GDM1 (cell line): Measurements from ENCODE around the gene ARMC5.
A peak's percentile ranks its signal among the peaks of the same experiment; 100 is the strongest.

Experiments used
- DNase-seq: peaks from one replicate; lab custom pipeline; 2025; lab: John Stamatoyannopoulos, UW

ARMC5 gene

DNA sequence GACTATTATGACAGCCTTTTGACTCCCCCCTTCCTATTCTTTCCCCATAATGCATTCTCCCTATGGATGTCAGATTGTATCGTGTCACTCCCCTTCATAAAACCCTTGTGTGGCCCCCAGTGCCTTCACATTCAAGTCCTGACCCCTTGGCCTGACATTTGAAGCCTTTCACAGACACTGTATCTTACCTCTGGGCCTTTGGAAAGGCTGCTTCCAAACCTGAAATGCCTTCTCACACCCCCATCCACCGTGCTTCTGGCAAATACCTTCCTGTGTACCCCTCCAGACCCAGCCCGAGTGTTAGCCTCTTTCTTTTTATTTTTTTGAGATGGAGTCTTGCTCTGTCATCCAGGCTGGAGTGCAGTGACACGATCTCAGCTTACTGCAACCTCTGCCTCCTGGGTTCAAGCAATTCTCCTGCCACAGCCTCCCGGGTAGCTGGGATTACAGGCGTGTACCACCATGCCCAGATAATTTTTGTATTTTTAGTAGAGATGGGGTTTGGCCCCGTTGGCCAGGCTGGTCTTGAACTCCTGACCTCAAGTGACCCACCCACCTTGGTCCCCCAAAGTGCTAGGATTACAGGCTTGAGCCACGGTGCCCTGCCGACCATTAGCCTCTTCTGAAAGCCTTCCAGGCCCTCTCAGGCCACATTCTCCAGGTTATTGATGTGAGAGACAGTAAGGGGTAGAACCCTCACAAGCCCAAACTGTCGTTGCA lies 2.1 kb downstream of the ARMC5 start:
- DNase-seq, result no peak

DNA sequence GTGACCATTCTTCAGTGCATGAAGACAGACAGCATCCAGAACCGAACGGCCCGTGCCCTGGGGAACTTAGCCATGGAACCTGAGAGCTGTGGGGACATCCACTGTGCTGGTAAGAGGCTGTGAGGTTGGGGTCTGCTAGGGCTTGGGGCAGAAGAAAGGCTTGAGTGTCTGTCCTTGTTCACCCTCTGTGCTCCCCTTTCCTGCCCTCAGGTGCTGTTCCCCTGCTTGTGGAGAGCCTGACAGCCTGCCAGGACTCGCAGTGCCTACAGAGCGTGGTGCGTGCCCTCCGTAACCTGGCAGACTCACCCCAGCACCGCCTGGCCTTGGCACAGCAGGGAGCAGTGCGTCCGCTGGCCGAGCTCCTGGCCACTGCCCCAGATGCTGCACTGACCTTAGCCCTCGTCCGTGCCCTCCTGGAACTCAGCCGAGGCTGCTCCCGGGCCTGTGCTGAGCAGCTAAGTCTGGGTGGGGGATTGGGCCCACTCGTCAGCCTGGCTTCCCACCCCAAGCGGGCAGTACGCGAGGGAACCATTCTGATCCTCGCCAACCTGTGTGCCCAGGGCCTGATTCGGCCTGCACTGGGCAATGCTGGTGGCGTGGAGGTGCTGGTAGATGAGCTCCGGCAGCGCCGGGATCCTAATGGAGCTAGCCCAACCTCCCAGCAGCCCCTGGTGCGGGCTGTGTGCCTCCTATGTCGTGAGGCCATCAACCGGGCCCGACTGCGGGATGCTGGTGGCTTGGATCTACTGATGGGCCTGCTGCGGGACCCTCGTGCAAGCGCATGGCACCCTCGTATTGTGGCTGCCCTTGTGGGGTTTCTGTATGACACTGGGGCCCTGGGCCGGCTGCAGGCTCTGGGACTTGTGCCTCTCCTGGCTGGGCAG lies 2.9 kb downstream of the ARMC5 start:
- no peak for DNase-seq

DNA sequence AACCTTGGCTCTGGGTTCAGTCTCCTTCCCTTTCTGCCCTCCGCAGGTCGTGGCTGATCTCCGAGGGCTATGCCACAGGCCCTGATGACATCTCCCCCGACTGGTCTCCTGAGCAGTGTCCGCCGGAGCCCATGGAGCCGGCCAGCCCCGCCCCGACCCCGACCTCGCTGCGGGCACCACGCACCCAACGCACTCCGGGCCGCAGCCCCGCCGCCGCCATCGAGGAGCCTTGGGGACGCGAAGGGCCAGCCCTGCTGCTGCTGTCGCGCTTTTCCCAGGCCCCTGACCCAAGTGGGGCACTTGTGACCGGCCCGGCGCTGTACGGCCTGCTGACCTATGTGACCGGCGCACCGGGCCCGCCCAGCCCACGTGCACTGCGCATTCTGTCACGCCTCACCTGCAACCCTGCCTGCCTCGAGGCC lies 5.1 kb downstream of the ARMC5 start:
- no peak for DNase-seq

DNA sequence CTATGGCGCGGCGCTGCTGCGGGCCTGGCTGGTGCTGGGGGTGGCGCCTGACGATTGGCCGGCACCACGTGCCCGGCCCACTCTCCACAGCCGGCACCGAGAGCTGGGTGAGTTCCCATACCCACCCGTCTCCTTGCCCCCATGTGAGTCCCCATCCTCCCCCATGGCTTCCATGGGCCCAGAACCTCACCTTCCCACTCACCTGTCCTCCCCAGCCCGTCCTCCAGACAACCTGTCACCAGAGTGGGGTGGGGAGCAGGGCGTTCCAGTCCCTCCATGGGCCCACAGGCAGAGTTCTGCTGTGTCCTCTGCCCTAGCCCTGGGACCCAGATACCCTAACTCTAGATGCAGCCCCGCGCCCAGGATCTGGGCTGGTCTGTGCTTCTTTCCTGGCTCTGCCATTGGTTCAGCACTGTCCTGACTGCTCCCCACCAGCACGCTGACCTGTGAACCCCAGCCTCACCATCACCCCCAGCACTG lies 5.5 kb downstream of the ARMC5 start:
- no peak for DNase-seq

DNA sequence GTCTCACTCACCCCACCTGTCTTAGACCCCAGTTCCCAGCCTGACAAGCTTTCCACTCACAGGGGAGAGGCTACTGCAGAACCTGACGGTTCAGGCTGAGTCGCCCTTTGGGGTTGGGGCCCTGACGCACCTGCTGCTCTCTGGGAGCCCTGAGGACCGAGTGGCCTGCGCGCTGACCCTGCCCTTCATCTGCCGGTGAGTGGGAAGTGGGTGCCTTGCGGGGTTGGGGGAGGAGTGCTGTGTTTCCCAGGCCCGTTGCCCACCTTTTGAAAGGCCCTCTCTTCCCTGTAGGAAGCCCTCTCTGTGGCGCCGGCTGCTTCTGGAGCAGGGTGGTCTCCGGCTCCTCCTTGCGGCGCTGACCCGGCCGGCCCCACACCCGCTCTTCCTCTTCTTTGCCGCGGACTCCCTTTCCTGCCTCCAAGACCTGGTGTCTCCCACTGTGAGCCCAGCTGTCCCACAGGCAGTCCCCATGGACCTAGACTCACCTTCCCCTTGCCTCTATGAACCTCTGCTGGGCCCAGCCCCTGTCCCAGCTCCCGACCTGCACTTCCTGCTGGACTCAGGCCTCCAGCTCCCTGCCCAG lies 6.6 kb downstream of the ARMC5 start:
- DNase-seq, result no peak

DNA sequence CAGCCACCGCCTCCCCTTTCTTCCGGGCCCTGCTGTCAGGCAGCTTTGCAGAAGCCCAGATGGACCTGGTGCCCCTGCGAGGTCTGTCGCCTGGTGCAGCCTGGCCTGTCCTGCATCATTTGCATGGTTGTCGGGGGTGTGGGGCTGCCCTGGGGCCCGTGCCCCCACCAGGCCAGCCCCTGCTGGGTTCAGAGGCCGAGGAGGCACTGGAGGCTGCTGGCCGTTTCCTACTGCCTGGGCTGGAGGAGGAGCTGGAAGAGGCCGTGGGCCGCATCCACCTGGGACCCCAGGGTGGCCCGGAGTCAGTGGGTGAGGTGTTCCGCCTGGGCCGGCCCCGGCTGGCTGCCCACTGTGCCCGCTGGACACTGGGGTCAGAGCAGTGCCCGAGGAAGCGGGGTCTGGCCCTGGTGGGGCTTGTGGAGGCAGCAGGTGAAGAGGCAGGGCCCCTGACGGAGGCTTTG lies 7.1 kb downstream of the ARMC5 start:
- no peak for DNase-seq

DNA sequence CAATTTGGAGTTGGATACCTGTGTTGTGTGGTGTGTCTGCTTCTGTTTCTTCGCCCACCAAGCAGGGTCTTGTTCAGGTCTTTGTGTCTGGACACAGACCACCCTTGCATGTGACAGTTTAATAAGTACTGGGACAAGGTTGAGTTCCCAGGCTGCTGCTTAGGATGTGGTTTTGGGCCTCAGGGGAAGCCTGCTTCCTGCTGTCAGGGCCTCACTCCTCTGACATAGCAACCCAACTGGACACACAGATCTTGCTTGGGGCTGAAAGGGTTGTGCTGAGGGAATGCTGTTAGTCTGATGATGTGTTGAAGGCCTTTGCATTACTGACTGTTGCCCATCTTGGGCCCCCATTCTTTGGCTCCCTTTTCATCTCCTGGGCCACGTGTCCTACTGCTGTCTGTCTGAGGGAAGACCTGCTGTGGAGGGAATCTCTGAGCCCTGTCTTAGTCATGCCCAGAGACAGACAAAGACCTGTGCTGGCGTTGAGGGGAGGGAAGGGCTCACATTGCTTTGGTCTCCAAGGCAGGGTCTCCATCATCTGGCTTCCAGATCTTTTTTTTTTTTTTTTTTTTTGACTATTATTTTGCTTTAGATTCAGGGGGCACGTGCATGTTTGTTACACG lies 8.0 kb downstream of the ARMC5 start:
- DNase-seq, result peak; percentile 70

DNA sequence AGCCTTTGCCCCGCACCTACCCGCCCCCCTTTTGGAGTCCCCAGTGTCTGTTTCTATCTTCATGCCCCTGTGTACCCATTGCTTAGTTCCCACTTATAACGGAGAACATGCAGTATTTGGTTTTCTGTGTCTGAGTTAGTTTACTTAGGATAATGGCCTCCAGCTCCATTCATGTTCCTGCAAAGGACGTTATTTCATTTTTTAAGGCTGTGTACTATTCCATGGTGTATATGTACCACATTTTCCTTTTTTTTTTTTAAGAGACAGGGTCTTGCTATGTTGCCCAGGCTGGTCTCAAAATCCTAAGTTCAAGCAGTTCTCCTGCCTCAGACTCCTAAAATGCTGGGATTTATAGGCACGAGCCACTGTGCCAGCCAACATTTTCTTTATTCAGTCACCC lies 8.6 kb downstream of the ARMC5 start:
- DNase-seq, result no peak

DNA sequence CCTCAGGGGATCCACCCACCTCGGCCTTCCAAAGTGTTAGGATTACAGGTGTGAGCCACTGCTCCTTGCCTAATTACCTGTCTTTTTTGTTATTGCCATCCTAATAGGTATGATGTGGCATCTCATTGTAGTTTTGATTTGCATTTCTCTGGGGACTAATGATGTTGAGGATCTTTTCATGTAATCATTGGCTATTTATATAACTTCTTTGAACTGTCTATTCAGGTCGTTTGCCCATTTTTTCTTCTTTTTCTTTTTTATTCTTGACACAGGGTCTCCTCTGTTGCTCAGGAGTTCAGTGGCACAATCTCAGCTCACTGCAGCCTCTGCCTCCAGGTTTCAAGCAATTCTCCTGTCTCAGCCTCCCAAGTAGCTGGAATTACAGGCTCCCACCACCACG lies 11.3 kb downstream of the ARMC5 start:
- DNase-seq, result no peak

DNA sequence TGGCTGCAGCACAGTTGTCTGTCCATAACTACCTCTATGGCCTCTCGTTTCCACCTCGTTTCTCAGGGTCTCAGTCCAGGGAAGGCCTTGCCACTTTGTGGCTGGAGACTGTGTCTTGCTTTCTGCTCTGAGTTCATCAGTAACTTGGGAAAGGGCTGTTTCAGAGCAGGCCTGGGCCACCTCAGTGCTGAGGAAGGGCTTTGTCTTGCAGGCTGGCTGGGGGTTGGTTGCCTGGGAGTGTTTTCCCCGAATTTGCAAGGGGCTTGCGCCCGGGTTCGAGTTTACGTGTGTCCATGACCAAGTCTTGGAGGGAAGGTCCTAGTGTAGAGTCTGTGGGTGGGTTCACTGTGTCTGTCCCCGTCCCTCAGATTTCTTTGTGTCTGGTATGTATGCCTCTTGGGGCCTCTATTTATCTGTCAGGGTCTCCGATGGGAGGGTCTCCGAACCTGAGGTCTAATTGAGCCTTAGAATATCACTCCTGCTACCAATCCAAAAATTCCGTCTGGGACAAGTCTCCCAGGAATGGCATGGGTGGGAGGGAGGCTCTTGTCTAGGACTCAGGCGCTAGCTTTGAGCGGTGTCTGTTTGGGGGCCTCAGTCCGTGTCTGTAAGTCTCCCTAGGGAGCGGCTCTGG lies 12.1 kb downstream of the ARMC5 start:
- no peak for DNase-seq

DNA sequence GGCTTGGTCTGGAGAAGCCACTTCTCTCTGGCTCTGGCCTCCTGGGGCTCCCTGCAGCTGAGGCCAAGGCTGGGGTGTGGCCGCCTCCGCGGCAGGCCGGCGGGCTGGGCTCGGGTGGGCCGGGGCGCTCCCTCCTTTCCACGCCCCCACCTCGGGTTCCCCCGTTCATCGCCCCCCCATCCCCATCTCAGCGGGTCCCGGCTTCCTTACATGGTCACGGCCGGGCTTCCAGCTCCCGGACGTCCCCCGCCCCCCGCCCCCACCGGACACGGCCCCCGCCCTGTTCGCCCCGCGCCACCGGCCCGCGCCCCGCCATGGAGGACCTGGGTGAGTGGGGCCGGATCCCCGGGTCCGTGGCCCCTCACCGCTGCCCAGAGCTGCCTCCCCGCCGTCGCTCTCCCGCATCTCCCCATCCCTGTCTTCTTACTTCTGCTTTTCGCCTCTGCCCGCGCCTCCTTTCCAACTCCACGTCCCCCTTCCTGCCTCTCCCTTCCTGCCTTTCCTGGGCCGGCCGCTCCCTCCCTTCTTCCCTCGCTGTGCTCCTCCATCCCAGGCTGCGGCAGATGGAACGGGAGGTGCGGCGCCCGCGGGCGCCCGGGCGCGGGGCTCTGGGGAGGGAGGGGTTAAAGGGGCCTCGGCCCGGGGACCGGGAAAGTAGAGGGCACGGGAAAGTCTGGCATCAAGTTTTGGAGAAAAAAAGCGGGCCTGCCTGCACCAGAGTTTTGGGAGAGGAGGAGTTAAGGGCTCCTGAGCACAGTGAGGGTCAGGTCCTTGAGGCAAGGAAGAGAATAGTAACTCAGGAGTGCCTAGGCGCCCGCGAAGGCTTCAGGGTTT lies 12.8 kb downstream of the ARMC5 start, which contains the start of gene TGFB1I1:
Gene TGFB1I1 (plus strand): TSS at position 278 of the 834 bp plus-strand sequence. CDS start 37 bp downstream, at position 315.
- DNase-seq, result peak; percentile 18

DNA sequence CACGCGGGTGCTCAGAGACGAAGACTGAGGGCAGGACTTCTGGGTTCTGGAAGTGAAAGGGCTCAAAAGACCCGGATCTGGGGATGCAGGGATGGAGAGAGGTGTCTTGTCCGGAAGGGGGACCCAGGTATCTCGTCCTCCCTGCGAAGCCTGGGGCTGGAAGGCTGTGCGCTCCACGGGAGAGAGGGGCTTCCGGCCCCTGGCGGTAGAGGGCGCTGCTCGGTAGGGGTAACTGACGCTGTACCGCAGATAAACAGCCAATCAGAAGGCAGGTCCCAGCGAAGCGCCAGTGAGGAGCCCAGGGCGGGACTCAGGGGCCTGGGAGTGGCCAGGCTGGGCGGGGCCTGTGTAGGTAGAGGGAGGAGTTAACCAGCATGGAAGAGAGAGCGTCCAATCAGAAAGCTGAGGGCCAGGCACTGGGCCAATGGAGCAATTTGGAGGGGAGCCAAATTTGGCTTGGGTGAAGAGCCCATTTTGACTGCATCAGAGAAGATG lies 13.5 kb downstream of the ARMC5 start:
- peak; percentile 92 for DNase-seq

DNA sequence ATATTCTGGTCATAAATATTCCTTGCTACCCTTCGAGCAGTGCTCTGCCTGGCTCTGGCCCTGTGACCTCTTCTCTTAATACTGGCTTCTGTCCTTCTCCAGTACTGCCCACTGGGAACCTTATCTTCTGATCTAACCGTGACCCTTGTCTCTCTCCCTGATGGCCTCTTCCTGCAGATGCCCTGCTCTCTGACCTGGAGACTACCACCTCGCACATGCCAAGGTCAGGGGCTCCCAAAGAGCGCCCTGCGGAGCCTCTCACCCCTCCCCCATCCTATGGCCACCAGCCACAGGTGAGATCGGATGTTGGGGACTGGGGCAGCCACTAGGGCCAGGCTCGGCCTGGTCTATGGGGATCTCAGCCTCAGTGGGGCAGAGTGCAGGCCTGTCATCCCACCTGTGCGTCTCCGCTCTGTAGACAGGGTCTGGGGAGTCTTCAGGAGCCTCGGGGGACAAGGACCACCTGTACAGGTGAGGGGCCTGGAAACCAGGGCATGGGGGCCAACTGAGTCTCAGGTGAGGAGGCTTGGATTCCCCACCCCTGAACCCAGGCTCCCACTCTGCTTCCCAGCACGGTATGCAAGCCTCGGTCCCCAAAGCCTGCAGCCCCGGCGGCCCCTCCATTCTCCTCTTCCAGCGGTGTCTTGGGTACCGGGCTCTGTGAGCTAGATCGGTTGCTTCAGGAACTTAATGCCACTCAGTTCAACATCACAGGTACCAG lies 14.1 kb downstream of the ARMC5 start:
- no peak for DNase-seq

DNA sequence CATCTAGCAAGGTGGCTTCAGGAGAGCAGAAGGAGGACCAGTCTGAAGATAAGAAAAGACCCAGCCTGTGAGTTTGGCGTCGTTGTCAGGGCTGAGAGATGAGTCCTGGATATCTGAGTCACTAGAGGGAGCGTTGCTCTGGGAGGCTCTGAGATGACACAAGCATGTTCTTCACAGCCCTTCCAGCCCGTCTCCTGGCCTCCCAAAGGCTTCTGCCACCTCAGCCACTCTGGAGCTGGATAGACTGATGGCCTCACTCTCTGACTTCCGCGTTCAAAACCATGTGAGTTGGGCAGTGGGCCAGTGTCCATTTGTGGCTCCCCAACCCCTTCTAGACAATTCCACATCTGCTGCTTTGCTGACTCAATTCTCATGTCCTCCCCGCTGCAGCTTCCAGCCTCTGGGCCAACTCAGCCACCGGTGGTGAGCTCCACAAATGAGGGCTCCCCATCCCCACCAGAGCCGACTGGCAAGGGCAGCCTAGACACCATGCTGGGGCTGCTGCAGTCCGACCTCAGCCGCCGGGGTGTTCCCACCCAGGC lies 14.9 kb downstream of the ARMC5 start:
- DNase-seq, result no peak

DNA sequence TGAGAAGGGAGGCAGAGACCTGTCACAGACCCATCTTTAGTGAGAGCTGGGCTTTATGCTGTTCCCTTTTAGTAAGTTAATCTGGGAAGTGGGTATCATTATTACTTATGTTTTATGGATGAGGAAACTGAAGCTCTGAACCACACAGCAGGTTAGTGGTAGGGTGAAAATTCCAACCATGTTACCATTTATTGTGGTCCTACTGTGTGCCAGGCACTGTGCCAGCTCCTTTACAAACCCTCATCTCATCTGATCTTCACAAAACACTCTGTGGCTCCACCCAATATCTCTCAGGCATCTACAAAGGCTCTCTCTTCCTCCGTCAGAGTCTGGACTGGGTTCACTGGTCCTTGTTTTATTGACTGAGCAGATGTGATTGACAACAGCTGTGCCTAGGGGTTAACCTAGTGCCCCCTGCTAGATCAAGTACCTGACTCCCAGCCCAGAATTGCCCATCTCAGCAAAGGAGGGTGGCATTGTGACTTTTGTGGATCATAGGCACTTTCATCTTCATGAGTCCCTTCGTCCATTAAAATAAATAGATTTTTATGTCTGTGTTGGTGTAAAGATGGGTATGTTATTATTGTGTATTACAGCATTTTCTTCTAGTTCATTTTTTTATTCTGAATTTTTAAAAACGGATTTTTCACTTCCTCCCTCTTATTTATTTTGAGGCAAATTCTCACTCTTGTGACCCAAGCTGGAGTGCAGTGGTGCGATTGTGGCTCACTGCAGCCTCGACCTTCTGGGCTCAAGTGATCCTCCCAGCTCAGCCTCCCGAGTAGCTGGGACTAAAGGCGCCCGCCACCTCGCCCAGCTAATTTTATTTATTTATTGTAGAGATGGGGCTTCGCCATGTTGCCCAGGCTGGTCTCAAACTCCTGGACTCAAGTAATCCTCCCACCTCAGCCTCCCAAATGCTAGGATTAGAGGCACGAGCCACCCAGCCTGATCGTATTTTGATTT lies 15.8 kb downstream of the ARMC5 start:
- no peak for DNase-seq

DNA sequence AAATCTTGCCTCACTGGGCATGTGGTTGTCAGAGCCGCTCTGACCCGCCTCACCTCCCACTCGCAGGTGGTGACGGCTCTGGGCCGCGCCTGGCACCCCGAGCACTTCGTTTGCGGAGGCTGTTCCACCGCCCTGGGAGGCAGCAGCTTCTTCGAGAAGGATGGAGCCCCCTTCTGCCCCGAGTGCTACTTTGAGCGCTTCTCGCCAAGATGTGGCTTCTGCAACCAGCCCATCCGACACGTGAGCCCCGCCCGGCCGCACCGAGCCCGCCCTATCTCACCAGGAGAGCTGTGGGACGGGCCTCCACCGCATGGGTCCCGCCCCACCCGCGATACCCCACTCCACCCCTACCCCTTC lies 16.6 kb downstream of the ARMC5 start:
- no peak for DNase-seq

DNA sequence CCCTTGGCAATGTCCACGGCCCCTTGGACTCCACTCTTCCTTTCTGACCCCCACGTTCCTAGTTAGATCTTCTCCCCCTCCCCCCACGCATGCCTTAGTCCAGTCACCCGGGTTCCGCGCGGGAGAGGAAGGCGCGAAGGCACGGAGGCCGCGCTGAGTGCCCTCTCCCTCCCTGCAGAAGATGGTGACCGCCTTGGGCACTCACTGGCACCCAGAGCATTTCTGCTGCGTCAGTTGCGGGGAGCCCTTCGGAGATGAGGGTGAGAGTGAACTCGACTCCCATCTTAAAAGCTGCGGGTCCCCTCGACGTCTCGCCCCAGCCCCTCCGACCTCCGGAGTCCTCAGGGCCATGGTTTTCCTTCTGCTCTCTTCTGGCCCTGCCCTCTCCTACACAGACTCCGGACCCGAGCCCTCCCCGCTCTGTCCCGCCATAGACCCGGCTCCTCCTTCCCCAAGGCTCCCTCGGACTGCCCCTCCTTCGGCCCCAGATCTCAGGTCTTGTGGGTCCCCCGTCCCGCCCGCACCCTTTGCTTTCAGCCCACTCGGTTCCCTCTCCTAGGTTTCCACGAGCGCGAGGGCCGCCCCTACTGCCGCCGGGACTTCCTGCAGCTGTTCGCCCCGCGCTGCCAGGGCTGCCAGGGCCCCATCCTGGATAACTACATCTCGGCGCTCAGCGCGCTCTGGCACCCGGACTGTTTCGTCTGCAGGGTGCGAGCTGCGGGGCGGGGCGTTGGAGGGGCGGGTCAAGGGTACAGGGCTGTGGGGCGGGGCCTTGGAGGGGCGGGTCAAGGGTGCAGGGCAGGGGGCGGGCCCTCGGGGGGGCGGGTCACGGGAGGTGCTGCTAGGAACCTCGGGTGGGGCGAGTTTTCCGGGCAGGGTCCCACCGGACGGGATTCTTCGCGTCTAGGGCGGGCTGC lies 17.3 kb downstream of the ARMC5 start:
- DNase-seq, result no peak
